Caco-2 (cell line): ENCODE data around the gene ZNF816. TPM values are rescaled to one million over a fixed set of nuclear protein-coding genes. Genes with fewer than 3 reads are reported as not detected.
A peak's percentile ranks its signal among the peaks of the same experiment; 100 is the strongest.
"Not testable (repeated sequence)": the region's sequence is repeated elsewhere in the genome, so short reads cannot be mapped to it uniquely, and the experiment has no call there.

ENCODE experiments used
- BruUV-seq: library from RNA; stranded (reverse); fragments of 400-500 nt; replicated peaks from 2 replicates; lab custom pipeline; 2021; lab: Mats Ljungman, UMichigan
- CTCF ChIA-PET: fragments of 300-600 bp; sonication (Branson Sonifier 250); formaldehyde crosslinking; loops from one replicate; lab custom pipeline; 2022; ENCODE audit warnings: antibody characterized with exemption; lab: Charles Lee
- POLR2A ChIA-PET: fragments of 300-600 bp; sonication (Branson Sonifier 250); formaldehyde crosslinking; loops from one replicate; lab custom pipeline; 2022; ENCODE audit warnings: antibody characterized with exemption; lab: Charles Lee
- DNase-seq, 2 experiments: peaks; one replicate each; pipeline versions ENCODE4 v3.0.0 to v3.0.0-alpha.2; 2020 to 2022
- H3K27me3 ChIP-seq: replicated peaks from 2 replicates; pipeline ENCODE4 v1.6.0; 2011; ENCODE audit warnings: low read length; ENCODE audit not compliant: control insufficient read depth, insufficient read depth
- H3K36me3 ChIP-seq: 2 replicates; pipeline ENCODE4 v1.5.1; 2011; ENCODE audit warnings: low read length; ENCODE audit not compliant: control insufficient read depth, insufficient read depth
- H3K4me1 ChIP-seq: fragments of 250-450 bp; sonication (Bioruptor Pico); 2 replicates; pipeline ENCODE4 v1.5.1; 2020; ENCODE audit warnings: mild to moderate bottlenecking
- H3K4me3 ChIP-seq: 2 replicates; pipeline ENCODE4 v1.5.1; 2011; ENCODE audit warnings: low read depth, mild to moderate bottlenecking, control low read depth, low read length
- H3K9me3 ChIP-seq: fragments of 250-450 bp; sonication (Bioruptor Pico); 2 replicates; pipeline ENCODE4 v1.5.1; 2020; ENCODE audit warnings: mild to moderate bottlenecking, moderate library complexity
- H3K27ac Mint-ChIP-seq: one replicate; pipeline ENCODE4 v1.8.0; 2022; ENCODE audit warnings: mixed read lengths; ENCODE audit not compliant: unreplicated experiment
- H3K27me3 Mint-ChIP-seq: one replicate; pipeline ENCODE4 v1.8.0; 2022; ENCODE audit warnings: mixed read lengths; ENCODE audit not compliant: insufficient read depth, unreplicated experiment
- H3K36me3 Mint-ChIP-seq: one replicate; pipeline ENCODE4 v1.8.0; 2022; ENCODE audit warnings: mild to moderate bottlenecking, mixed read lengths; ENCODE audit not compliant: insufficient read depth, unreplicated experiment
- H3K4me1 Mint-ChIP-seq: one replicate; pipeline ENCODE4 v1.8.0; 2022; ENCODE audit warnings: low read depth, mixed read lengths; ENCODE audit not compliant: unreplicated experiment
- H3K4me3 Mint-ChIP-seq: one replicate; pipeline ENCODE4 v1.8.0; 2022; ENCODE audit warnings: mild to moderate bottlenecking, moderate library complexity, mixed read lengths; ENCODE audit not compliant: unreplicated experiment
- H3K9me3 Mint-ChIP-seq: one replicate; pipeline ENCODE4 v1.8.0; 2022; ENCODE audit warnings: mixed read lengths; ENCODE audit not compliant: unreplicated experiment
- intact Hi-C: fragments of 100-400 bp; cut with micrococcal nuclease; formaldehyde crosslinking; loops from one replicate; pipeline ENCODE4 v1.10.0; 2022; ENCODE audit not compliant: unreplicated experiment
- total RNA-seq: library from RNA; stranded (reverse); gene quantifications from 2 replicates; pipeline ENCODE4 v1.2.3, GENCODE V29; 2022
- TF ChIP-seq, protein P1 (sequence below), 2 experiments: fragments of 200-600 bp in 1 of 2; IDR thresholded peaks; 1 replicate in 1 of 2; 2 replicates in 1 of 2; pipeline versions ENCODE4 v1.5.1 to v1.8.0; 2011 to 2022; ENCODE audit warnings: antibody characterized with exemption in 1 of 2, control low read depth in 1 of 2, inconsistent platforms in 1 of 2, low read depth in 1 of 2, low read length in 1 of 2, mild to moderate bottlenecking in 1 of 2, moderate library complexity in 1 of 2; ENCODE audit not compliant: insufficient read depth in 1 of 2, severe bottlenecking in 1 of 2, unreplicated experiment in 1 of 2

The ZNF816 gene
- total RNA-seq, 1 experiment from 2014 or later: 11.5 TPM

DNA sequence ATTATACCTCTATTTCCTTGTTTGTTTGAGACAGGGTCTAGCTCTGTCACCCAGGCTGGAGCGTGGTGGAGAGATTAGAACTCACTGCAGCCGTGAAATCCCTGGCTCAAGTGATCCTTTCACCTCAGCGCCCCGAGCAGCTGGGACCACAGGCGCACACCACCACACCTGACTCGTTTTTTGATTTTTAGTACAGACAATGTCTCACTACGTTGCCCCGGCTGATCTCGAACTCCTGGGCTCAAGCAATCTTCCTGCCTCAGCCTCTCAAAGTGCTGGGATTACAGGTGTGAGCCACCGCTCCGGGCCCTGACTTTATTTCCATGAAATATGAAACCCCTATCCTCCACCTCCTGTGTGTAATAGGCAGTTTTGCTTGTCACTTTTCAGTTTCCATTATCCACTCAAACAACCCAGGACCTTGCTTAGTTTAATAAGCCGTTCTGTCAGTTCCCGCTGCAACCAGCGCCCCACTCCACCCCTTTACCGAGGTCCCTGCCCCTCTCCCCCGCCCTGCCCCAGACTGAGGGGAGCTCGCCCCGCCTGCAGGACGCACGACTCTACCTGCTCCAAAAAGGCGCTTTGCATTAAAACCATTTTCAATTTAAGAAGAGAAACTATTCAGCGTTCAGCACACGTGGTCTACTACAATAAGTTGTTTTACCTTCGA lies 16.9 kb downstream of the ZNF816 start:
- H3K4me3 ChIP-seq: no peak overlapping the region
- peak overlapping the region; percentile 49 for H3K27ac Mint-ChIP-seq

DNA sequence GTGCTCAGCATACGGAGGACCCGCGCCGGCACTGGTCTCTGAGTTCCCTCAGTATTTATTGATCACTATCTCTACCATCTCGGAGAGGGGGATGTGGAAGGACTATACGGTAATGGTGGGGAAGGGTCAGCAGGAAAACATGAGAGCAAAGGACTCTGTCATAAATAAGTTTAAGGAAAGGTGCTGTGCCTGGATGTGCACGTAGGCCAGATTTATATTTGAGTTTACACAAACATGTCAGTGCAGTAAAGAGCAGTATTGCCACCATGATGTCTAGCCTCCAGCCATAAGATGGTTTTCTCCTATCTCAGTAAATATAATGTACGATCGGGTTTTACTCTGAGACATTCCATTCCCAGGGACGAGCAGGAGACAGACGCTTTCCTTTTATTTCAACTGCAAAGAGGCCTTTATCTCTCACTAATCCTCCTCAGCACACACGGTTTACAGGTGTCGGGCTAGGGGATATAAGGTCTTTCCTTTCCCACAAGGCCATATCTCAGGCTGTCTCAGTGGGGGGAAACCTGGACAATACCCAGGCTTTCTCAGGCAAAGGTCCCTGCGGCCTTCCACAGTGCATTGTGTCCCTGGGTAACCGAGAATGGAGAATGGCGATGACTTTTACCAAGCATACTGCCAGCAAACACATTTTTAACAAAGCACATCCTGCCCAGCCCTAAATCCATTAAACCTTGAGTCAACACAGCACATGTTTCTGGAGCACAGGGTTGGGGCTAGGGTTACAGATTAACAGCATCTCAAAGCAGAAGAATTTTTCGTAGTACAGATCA lies 17.8 kb downstream of the ZNF816 start:
- H3K27me3 ChIP-seq, H3K36me3 ChIP-seq, H3K27me3 Mint-ChIP-seq, intact Hi-C loops, POLR2A ChIA-PET, H3K4me3 ChIP-seq, BruUV-seq, CTCF ChIA-PET: not testable (repeated sequence)
- Histone ChIP-seq H3K9me3 (peaks cover 58% of the 10 kb centered on the region), H3K4me1 (peaks cover 28% of the 10 kb centered on the region)
- DNase-seq: peak; percentile 54 to 61
- H3K36me3 Mint-ChIP-seq: peaks cover 69% of the 10 kb centered on the region
- H3K27ac Mint-ChIP-seq: peak overlapping the region; percentile 49
- peaks cover 12% of the 10 kb centered on the region for H3K4me1 Mint-ChIP-seq
- peaks cover 19% of the 10 kb centered on the region for H3K9me3 Mint-ChIP-seq
- peak overlapping the region; percentile 6 for H3K4me3 Mint-ChIP-seq

More for the DNA sequence above, 16.9 kb downstream of the ZNF816 start:
- DNase-seq: no peak
- no peaks in the 10 kb centered on the region for H3K27me3 Mint-ChIP-seq
- H3K4me1 Mint-ChIP-seq: peaks cover 12% of the 10 kb centered on the region
- peaks cover 28% of the 10 kb centered on the region for H3K9me3 Mint-ChIP-seq
- POLR2A ChIA-PET: no interaction called here
- no TSS peak for BruUV-seq
- peaks cover 77% of the 10 kb centered on the region for H3K36me3 Mint-ChIP-seq
- CTCF ChIA-PET: no interaction called here
- Histone ChIP-seq H3K9me3 (peaks cover 67% of the 10 kb centered on the region), H3K27me3 (no peaks in the 10 kb centered on the region), H3K36me3 (peaks cover 2% of the 10 kb centered on the region; the same call in 1 of the 2 replicates), H3K4me1 (peaks cover 28% of the 10 kb centered on the region)
- intact Hi-C loops: no loop called here
- peak overlapping the region; percentile 6 for H3K4me3 Mint-ChIP-seq
- TF ChIP-seq, protein P1, sequence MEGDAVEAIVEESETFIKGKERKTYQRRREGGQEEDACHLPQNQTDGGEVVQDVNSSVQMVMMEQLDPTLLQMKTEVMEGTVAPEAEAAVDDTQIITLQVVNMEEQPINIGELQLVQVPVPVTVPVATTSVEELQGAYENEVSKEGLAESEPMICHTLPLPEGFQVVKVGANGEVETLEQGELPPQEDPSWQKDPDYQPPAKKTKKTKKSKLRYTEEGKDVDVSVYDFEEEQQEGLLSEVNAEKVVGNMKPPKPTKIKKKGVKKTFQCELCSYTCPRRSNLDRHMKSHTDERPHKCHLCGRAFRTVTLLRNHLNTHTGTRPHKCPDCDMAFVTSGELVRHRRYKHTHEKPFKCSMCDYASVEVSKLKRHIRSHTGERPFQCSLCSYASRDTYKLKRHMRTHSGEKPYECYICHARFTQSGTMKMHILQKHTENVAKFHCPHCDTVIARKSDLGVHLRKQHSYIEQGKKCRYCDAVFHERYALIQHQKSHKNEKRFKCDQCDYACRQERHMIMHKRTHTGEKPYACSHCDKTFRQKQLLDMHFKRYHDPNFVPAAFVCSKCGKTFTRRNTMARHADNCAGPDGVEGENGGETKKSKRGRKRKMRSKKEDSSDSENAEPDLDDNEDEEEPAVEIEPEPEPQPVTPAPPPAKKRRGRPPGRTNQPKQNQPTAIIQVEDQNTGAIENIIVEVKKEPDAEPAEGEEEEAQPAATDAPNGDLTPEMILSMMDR (IDR thresholded peaks at IDR 0.05; ENCODE audit: insufficient read depth in 1 of 2, low read depth in 1 of 2, low read length in 1 of 2, severe bottlenecking in 1 of 2, unreplicated experiment in 1 of 2): no peak

DNA sequence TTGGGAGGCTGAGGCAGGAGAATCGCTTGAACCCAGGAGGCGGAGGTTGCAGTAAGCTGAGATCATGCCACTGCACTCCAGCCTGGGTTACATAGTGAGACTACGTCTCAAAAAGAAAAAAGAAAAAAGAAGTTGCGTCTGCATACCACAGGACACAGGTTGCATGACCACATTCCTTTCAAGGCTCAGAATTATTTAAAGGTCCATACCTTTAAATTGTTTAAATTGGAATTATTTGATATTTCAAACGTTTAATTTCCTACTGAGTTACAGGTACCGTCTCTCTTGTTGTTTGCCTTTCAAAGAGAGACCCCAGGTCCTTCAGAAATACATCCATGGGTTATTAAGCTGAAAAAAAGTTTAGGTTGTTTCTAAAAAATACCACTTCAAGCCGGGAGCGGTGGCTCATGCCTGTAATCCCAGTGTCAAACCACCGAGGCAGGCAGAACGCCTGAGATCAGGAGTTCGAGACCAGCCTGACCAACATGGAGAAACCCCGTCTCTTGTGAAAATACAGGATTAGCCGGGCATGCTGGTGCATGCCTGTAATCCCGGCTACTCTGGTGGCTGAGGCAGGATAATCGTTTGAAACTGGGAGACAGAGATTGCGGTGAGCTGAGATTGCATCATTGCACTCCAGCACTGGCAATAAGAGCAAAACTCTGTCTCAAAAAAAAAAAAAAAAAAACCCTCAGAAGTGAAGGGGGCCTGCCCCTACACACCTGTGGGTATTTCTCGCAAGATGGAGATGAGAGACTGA lies 18.6 kb downstream of the ZNF816 start:
- CTCF ChIA-PET: no interaction called here
- POLR2A ChIA-PET: no interaction called here
- Mint-ChIP-seq H3K4me3 (peak overlapping the region; percentile 6), H3K9me3 (peaks cover 14% of the 10 kb centered on the region), H3K27ac (peak overlapping the region; percentile 49), H3K36me3 (peaks cover 61% of the 10 kb centered on the region), H3K4me1 (peaks cover 12% of the 10 kb centered on the region), H3K27me3 (no peaks in the 10 kb centered on the region)
- intact Hi-C loops: loop anchor here (2.0 kb wide), 1 partner anchor 19 kb away; the partner anchor contains the start of gene ZNF816
- no peaks in the 10 kb centered on the region for H3K27me3 ChIP-seq
- no peak overlapping the region for H3K4me3 ChIP-seq
- H3K36me3 ChIP-seq: no peaks in the 10 kb centered on the region
- no peak for DNase-seq
- BruUV-seq: no TSS peak
- TF ChIP-seq, protein P1 (IDR thresholded peaks at IDR 0.05; ENCODE audit: insufficient read depth in 1 of 2, low read depth in 1 of 2, low read length in 1 of 2, severe bottlenecking in 1 of 2, unreplicated experiment in 1 of 2): no peak
- peaks cover 54% of the 10 kb centered on the region for H3K9me3 ChIP-seq
- H3K4me1 ChIP-seq: peaks cover 28% of the 10 kb centered on the region
